KOPT-K1 (cell line): ENCODE measurements around the gene SF3B4.
"Not testable (repeated sequence)": the region's sequence is repeated elsewhere in the genome, so short reads cannot be mapped to it uniquely, and the experiment has no call there.

ENCODE experiments used
- H3K27ac ChIP-seq: fragments of 200-600 bp; sonication (generic); 2 replicates; pipeline ENCODE4 v1.5.1; 2016; ENCODE audit warnings: antibody characterized with exemption, mild to moderate bottlenecking, low read depth, low read length; ENCODE audit not compliant: poor library complexity, severe bottlenecking
- H3K36me3 ChIP-seq: fragments of 200-600 bp; sonication (generic); 2 replicates; pipeline ENCODE4 v1.5.1; 2017; ENCODE audit warnings: antibody characterized with exemption, mild to moderate bottlenecking, low read length, moderate library complexity; ENCODE audit not compliant: insufficient read depth
- H3K9me3 ChIP-seq: fragments of 200-600 bp; sonication (generic); 2 replicates; pipeline ENCODE4 v1.5.1; 2017; ENCODE audit warnings: antibody characterized with exemption, low read length, mild to moderate bottlenecking; ENCODE audit not compliant: insufficient read depth, poor library complexity, severe bottlenecking

Gene SF3B4

GRCh38 chr1:149940427-149940826 is 12.8 kb upstream of the SF3B4 start:
- no peaks in the 10 kb centered on the region for H3K9me3 ChIP-seq
- peaks cover 8% of the 10 kb centered on the region; the same call in 1 of the 2 replicates for H3K36me3 ChIP-seq
- H3K27ac ChIP-seq, result no peak overlapping the region

GRCh38 chr1:149938668-149939003 is 11.0 kb upstream of the SF3B4 start:
- not testable (repeated sequence) for H3K9me3 ChIP-seq, H3K36me3 ChIP-seq
- H3K27ac ChIP-seq, result peak overlapping the region; percentile 22

- Histone ChIP-seq H3K9me3 (no peaks in the 10 kb centered on the region), H3K27ac (peak overlapping the region; percentile 61), H3K36me3 (no peaks in the 10 kb centered on the region)
These were observed 10.2 kb upstream of the SF3B4 start for GRCh38 chr1:149937759-149938158.

GRCh38 chr1:149936992-149937705 is 9.5 kb upstream of the SF3B4 start:
- H3K27ac ChIP-seq, result peak overlapping the region; percentile 61
- H3K36me3 ChIP-seq, result no peaks in the 10 kb centered on the region
- H3K9me3 ChIP-seq, result no peaks in the 10 kb centered on the region

- peak within 1 kb of the TSS; percentile 61 for H3K27ac ChIP-seq
- no peaks in the 10 kb centered on the region for H3K9me3 ChIP-seq
- no peaks in the 10 kb centered on the region for H3K36me3 ChIP-seq
These were observed 8.8 kb upstream of the SF3B4 start, which contains the start of gene MTMR11 for GRCh38 chr1:149936170-149936991. Gene MTMR11 (minus strand): TSS chr1:149936879. CDS start chr1:149936647, 232 bp downstream.

GRCh38 chr1:149934356-149934755 is 6.8 kb upstream of the SF3B4 start:
- H3K27ac ChIP-seq, result no peak overlapping the region
- H3K9me3 ChIP-seq, result no peaks in the 10 kb centered on the region
- H3K36me3 ChIP-seq, result no peaks in the 10 kb centered on the region

- Histone ChIP-seq H3K36me3 (no peaks in the 10 kb centered on the region), H3K27ac (no peak overlapping the region), H3K9me3 (no peaks in the 10 kb centered on the region)
These were observed 5.6 kb upstream of the SF3B4 start for GRCh38 chr1:149933208-149933607.

GRCh38 chr1:149932474-149932873 is 4.9 kb upstream of the SF3B4 start:
- H3K36me3 ChIP-seq, result no peaks in the 10 kb centered on the region
- no peaks in the 10 kb centered on the region for H3K9me3 ChIP-seq
- no peak overlapping the region for H3K27ac ChIP-seq

GRCh38 chr1:149931212-149931790 is 3.7 kb upstream of the SF3B4 start:
- H3K36me3 ChIP-seq, result peaks cover 7% of the 10 kb centered on the region
- no peaks in the 10 kb centered on the region for H3K9me3 ChIP-seq
- no peak overlapping the region for H3K27ac ChIP-seq

GRCh38 chr1:149929856-149930255 is 2.3 kb upstream of the SF3B4 start:
- H3K9me3 ChIP-seq, result no peaks in the 10 kb centered on the region
- peaks cover 22% of the 10 kb centered on the region for H3K36me3 ChIP-seq
- H3K27ac ChIP-seq, result no peak overlapping the region

- H3K36me3 ChIP-seq, result peaks cover 37% of the 10 kb centered on the region
- peak overlapping the region; percentile 87 for H3K27ac ChIP-seq
- H3K9me3 ChIP-seq, result no peaks in the 10 kb centered on the region
These were observed 760 bp upstream of the SF3B4 start for GRCh38 chr1:149928401-149928724.

- no peaks in the 10 kb centered on the region for H3K9me3 ChIP-seq
- H3K36me3 ChIP-seq, result peaks cover 49% of the 10 kb centered on the region
- H3K27ac ChIP-seq, result peak overlapping the region; percentile 87
These were observed 494 bp downstream of the SF3B4 start for GRCh38 chr1:149927056-149927562.

GRCh38 chr1:149926296-149926695 is 1.3 kb downstream of the SF3B4 start:
- Histone ChIP-seq H3K9me3 (no peaks in the 10 kb centered on the region), H3K27ac (peak overlapping the region; percentile 87), H3K36me3 (peaks cover 57% of the 10 kb centered on the region)

- H3K9me3 ChIP-seq, result no peaks in the 10 kb centered on the region
- peaks cover 59% of the 10 kb centered on the region for H3K36me3 ChIP-seq
- no peak overlapping the region for H3K27ac ChIP-seq
These were observed 1.9 kb downstream of the SF3B4 start for GRCh38 chr1:149925751-149926150.

- H3K36me3 ChIP-seq, result peaks cover 62% of the 10 kb centered on the region
- H3K27ac ChIP-seq, result no peak overlapping the region
- H3K9me3 ChIP-seq, result no peaks in the 10 kb centered on the region
These were observed 2.3 kb downstream of the SF3B4 start for GRCh38 chr1:149925345-149925744.
